HUES64 (cell line): ENCODE results near the gene HSPG2.
"Not testable (repeated sequence)": the region's sequence is repeated elsewhere in the genome, so short reads cannot be mapped to it uniquely, and the experiment has no call there.

Experiments
- H3K27ac ChIP-seq: 2 replicates; pipeline ENCODE4 v1.7.0; 2013; ENCODE audit warnings: low read depth, low read length, inconsistent platforms
- H3K27me3 ChIP-seq: 2 replicates; pipeline ENCODE4 v1.6.1; 2013; ENCODE audit warnings: mild to moderate bottlenecking, low read length; ENCODE audit not compliant: insufficient read depth
- H3K36me3 ChIP-seq: 2 replicates; pipeline ENCODE4 v1.6.1; 2013; ENCODE audit warnings: mild to moderate bottlenecking, low read length; ENCODE audit not compliant: insufficient read depth
- H3K4me1 ChIP-seq: 2 replicates; pipeline ENCODE4 v1.6.1; 2013; ENCODE audit warnings: mild to moderate bottlenecking, low read length, moderate library complexity; ENCODE audit not compliant: insufficient read depth
- H3K4me3 ChIP-seq: 2 replicates; pipeline ENCODE4 v1.5.1; 2013; ENCODE audit warnings: mild to moderate bottlenecking, low read length, moderate library complexity
- H3K9ac ChIP-seq: 2 replicates; pipeline ENCODE4 v1.6.1; 2013; ENCODE audit warnings: mild to moderate bottlenecking, low read depth, low read length
- H3K9me3 ChIP-seq: 2 replicates; pipeline ENCODE4 v1.6.1; 2013; ENCODE audit warnings: low read depth, low read length; ENCODE audit not compliant: insufficient read depth
- WGBS: fragments of 150-250, 120-280 bp; methylation state at CpG from one replicate; pipeline ENCODE4 v1.1.7; 2013; ENCODE audit warnings: missing lambda C conversion rate; 5-methylcytosine and 5-hydroxymethylcytosine counted together

Gene HSPG2

DNA sequence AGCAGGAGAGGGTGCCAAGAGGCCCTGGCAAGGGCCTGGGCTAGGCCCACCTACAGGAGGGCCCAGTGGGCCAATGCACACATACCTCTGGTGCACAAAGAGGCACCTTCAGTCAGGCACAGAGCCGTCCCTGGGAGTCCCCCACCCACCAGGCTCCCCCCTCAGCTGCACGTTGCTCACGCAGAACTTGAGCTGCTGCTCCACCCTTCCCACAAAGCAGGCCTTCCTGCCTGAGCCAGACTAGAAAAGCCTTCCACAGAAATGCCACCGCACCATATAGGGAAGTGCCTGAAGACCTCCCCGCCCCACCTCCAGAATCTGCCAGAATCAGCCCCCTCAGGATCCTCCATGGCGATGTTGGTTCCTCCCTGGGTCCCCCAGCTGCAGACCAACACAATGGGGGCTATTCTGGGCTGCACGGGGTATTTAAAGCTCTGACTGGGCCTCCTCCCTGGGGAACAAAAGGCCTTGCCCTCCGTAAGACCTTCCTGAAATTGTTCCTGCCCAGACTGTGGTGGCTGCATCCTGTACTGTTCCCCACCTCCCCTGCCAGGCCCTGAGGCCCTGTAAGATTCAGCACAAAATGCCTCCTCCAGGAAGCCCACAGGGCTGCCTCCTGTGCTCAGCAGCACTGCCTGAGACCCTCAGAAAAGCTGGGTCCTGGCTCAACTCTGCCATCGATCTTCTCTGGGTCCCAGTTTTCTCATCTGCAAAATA, 27.2 kb downstream of the HSPG2 start:
- H3K4me1 ChIP-seq = peaks cover 38% of the 10 kb centered on the region
- peak overlapping the region; percentile 75 for H3K27ac ChIP-seq
- H3K9ac ChIP-seq = peak overlapping the region; percentile 41; the same call in 1 of the 2 replicates

DNA sequence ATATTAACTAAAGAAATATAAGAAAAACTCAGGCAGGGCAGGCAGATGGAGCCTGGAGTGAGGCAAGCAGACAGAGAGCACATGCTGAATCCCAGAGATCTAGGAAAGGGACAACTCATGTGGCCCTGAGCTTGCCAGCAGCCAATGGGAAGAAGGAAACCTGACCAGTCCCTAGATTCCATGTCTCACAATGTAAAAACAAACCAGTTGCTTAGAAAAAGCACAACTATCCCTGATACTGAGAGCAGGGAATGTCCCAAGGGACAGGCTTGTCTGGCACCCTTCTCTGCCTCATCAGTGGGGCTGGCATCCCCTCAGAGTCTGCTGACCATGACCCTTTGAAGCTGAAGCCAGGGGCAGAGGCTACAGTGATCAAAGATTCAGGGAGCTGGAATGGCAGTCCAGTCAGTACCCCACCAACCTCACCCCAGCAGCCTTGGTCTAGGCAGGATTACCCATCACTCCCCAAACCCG, 27.8 kb downstream of the HSPG2 start:
- Histone ChIP-seq H3K27me3 (no peaks in the 10 kb centered on the region), H3K9me3 (no peaks in the 10 kb centered on the region), H3K27ac (peak overlapping the region; percentile 75), H3K4me3 (no peak overlapping the region), H3K9ac (peak overlapping the region; percentile 41; the same call in 1 of the 2 replicates), H3K4me1 (peaks cover 38% of the 10 kb centered on the region), H3K36me3 (no peaks in the 10 kb centered on the region; the same call in 1 of the 2 replicates)
- 75% methylated on average over 1 of the region's 1 CpG for WGBS

More for the DNA sequence above, 27.2 kb downstream of the HSPG2 start:
- Histone ChIP-seq H3K4me3 (no peak overlapping the region), H3K36me3 (no peaks in the 10 kb centered on the region; the same call in 1 of the 2 replicates), H3K27me3 (no peaks in the 10 kb centered on the region), H3K9me3 (no peaks in the 10 kb centered on the region)
- WGBS = 45% methylated on average over 9 of the region's 9 CpGs

DNA sequence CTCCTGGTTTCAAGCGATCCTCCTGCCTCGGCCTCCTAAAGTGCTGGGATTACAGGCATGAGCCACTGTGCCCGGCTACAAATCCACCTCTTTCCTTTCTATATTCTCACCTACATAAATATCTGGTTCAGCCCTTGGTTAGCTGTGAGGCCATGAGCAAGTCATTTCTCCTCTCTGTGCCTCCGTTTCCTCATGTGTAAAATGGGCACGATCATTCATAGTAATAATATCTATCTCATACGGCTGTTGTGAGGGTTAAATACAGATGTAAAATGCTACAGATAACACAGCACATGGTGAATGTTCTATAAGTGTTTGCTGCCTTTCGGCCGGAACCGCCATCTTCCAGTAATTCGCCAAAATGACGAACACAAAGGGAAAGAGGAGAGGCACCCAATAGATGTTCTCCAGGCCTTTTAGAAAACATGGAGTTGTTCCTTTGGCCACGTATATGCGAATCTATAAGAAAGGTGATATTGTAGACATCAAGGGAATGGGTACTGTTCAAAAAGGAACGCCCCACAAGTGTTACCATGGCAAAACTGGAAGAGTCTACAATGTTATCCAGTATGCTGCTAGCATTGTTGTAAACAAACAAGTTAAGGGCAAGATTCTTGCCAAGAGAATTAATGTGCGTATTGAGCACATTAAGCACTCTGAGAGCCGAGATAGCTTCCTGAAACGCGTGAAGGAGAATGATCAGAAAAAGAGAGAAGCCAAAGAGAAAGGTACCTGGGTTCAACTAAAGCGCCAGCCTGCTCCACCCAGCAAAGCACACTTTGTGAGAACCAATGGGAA, 29.2 kb downstream of the HSPG2 start:
- not testable (repeated sequence) for H3K4me3 ChIP-seq, H3K27me3 ChIP-seq, H3K9me3 ChIP-seq, H3K27ac ChIP-seq, H3K9ac ChIP-seq, H3K36me3 ChIP-seq
- WGBS = 95% methylated on average over 19 of the region's 19 CpGs
- H3K4me1 ChIP-seq = peaks cover 25% of the 10 kb centered on the region

DNA sequence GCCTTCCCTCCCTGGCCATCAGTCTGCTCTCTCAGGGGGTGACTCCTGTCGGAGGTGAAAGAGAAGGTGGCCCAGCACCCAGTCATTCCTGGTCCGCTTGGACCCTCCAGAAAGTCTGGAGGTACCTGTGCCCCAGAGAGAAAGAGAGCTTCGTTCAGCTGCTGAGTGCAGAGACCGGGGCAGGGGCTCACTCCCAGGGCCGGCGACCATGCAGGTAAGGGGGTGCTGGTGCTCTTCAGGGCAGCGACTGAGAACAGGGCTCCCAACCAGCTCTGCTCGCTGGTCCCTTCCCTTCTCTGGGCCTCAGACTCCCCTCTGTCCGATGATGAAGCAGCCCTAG, 30.1 kb downstream of the HSPG2 start:
- 94% methylated on average over 9 of the region's 9 CpGs for WGBS
- H3K27me3 ChIP-seq = no peaks in the 10 kb centered on the region
- no peak overlapping the region for H3K27ac ChIP-seq
- no peak overlapping the region for H3K4me3 ChIP-seq
- H3K4me1 ChIP-seq = peaks cover 29% of the 10 kb centered on the region
- H3K9me3 ChIP-seq = no peaks in the 10 kb centered on the region
- no peaks in the 10 kb centered on the region; the same call in 1 of the 2 replicates for H3K36me3 ChIP-seq
- no peak overlapping the region for H3K9ac ChIP-seq

DNA sequence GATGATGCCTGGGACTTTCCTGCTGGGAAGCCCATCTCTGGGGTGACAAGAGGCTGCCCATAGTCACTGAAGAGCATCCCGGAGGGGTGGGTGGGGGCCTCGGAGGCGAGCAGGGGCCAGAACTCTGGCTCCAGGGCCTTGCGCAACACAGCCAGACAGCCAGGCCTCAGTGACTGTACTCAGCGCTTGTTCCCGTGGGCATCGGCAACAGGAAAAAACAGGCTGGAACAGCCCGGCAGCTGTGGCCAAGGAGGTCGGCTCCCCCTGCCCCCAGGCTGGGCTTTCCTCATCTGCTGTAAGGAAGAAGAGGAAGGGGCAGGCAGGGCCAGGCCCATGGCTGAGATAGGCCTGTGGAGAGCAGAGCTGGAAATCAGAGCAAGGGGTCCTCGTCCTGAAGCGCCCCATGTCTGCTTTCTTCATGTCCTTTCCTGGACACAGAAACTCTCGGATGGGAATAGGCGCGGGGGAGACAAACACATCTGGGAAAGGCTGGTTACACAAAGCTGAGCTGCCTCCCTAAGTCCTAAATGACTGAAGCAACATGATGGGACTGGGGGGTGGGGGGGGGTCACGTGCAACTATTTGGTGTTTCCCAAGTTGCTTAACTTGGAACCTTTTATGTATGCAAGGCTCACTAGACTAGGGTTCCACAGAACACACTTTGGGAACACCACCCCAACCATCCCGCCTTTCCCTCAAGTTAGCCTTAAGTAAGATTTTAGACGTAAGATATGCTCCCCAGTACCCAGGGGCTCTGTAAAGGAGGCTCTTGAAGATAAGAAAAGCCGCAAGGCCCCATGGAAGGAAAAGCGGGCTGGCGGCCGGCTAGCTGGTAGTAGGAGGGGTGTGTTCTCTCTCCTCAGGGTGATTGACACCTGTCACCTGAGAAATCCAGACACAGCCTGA, 30.7 kb downstream of the HSPG2 start:
- Histone ChIP-seq H3K9me3 (no peaks in the 10 kb centered on the region), H3K4me1 (peaks cover 32% of the 10 kb centered on the region), H3K9ac (no peak overlapping the region)

DNA sequence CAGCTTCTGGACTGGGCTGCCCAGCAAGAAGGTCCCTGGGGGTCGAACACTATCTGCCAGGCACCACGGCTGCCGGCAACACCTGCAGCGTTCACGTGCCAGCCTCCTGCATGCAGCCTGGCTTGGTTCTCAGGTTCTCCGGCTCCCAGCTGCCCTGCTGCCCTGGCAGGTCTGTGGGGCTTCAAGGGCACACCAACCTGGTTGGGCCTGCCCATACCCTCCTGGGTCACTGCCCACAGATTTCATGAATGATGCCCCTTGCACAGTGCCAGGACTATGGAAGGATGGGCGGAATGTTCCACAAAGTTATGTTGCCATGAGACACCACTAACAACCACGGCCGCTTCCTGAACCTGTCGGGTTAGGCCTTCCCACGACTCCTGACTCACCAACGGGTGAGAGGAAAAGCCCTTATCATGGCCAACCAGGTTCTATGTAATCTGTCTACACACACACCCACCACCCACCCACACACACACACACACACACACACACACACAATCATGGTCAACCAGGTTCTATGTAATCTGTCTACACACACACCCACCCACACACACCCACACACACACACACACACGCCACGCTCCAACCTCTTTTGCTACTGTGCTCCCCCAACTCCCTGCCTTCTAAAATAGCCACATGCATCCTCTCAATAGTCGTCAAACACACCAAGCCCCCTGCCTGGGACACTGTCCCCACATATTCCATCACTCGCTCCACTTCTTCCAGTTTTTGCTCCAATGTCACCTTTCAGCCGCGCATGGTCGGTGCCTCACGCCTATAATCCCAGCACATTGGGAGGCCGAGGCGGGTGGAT, 32.2 kb downstream of the HSPG2 start:
- Histone ChIP-seq H3K9me3 (no peaks in the 10 kb centered on the region), H3K27ac (no peak overlapping the region), H3K4me1 (peaks cover 20% of the 10 kb centered on the region), H3K9ac (no peak overlapping the region), H3K27me3 (no peaks in the 10 kb centered on the region), H3K36me3 (no peaks in the 10 kb centered on the region; the same call in 1 of the 2 replicates), H3K4me3 (no peak overlapping the region)
- 95% methylated on average over 22 of the region's 22 CpGs for WGBS

More for the DNA sequence above, 30.7 kb downstream of the HSPG2 start:
- Histone ChIP-seq H3K36me3 (no peaks in the 10 kb centered on the region; the same call in 1 of the 2 replicates), H3K27me3 (no peaks in the 10 kb centered on the region), H3K27ac (no peak overlapping the region), H3K4me3 (no peak overlapping the region)
- WGBS = 93% methylated on average over 21 of the region's 21 CpGs

DNA sequence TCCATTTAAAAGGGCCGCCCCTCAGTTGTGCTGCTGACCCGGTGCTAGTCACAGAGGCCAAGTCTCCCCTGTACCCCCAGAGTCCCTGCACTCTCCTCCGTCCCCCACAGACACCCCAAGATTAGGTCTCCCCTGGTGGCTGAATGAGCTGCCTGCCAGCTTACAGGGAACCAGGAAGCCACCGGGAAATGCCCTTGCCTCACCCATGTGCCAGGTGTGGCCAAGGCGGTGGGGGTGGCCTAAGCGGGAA, 32.7 kb downstream of the HSPG2 start:
- 94% methylated on average over 6 of the region's 6 CpGs for WGBS
- Histone ChIP-seq H3K36me3 (no peaks in the 10 kb centered on the region; the same call in 1 of the 2 replicates), H3K4me1 (peaks cover 15% of the 10 kb centered on the region), H3K27me3 (no peaks in the 10 kb centered on the region), H3K4me3 (no peak overlapping the region), H3K9me3 (no peaks in the 10 kb centered on the region), H3K27ac (no peak overlapping the region), H3K9ac (no peak overlapping the region)

DNA sequence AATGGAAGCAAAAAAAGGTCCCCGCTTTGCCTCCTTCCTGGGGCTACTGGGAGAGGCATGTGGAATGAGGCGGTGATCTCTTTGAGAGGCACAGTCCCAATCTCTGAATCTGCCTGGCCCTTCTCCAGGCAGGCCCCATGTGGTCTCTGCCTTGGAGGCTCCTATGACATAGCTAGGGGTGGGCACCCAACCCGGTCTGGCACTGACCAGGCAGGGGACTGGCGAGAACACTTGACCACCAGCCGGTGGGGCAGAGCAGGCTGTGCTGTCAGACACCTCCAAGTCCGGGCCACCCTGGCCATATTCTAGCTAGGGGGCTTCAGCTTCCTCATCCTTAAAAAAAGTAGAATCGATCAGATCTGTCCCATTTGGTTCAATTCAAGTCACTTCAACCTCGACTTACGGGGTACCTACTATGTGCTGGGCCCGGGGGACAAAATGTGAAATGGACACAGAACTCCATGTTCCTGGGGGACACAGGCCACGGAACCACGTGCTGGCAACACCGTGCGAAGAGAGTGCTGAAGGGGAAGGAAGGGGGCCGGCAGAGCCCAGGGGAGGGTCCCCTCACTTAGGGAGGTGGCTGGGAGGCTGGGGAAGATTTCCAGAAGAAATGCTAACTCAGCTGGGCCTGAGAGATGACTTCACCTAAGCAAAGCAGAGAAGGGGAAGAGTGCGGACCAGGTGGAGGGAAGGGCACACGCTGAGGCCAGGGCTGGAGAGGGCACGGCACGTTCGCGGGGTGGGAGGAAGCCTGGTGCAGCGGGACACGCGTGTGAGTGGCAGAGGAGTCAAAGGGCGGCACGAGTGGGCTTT, 33.3 kb downstream of the HSPG2 start:
- H3K36me3 ChIP-seq = no peaks in the 10 kb centered on the region; the same call in 1 of the 2 replicates
- no peak overlapping the region for H3K9ac ChIP-seq
- WGBS = 92% methylated on average over 26 of the region's 26 CpGs

DNA sequence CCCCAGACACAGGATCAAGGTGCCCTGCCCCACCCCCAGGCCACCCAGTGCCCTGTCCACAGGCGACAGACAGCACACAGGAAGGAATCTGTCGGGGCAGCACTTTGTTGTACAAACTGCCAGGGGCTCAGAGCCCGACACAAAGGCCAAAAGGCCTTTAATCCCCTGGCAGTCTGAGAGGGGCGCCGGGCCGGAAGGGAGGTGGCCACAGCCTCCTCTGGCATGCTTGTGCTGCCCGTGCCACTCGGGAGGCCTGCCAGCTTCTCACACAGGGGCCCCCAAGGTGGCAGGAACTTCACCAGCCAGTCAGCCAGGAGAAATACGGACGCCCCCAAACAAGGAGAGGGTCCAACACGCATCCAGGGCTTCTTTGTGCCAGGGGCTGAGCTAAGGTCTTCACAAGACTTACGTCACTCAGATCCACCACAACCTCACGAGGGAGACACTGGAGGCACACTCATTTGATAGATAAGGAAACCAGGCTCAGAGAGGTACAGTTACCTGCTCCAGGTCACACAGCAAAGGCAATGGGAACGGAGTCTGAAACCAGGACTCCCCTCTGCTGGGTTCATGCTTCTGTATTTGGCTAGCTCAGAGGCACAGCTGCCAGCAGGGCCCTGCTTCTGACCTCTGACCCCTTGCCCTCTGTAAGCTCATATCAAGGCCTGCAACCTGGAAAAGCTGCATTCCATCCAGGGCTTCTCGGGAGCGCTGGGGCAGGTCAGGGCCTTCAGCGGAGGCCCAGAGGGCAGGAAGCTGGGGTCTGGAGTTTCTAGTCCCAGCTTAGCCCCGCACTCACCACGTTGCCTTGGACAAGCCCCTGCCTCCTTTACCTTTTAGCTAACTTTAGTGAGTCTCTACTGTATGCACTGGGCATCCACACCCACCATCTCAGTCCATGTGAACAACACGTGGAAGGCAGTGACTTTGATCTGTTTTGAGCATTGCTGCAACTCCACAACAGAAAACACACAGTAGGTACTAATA, 34.8 kb downstream of the HSPG2 start:
- Histone ChIP-seq H3K36me3 (peaks cover 4% of the 10 kb centered on the region; the same call in 1 of the 2 replicates), H3K27me3 (no peaks in the 10 kb centered on the region), H3K4me1 (peaks cover 13% of the 10 kb centered on the region; the same call in 1 of the 2 replicates), H3K9ac (peak overlapping the region; percentile 35; the same call in 1 of the 2 replicates), H3K9me3 (no peaks in the 10 kb centered on the region), H3K4me3 (no peak overlapping the region), H3K27ac (peak overlapping the region; percentile 25; the same call in 1 of the 2 replicates)
- WGBS = 91% methylated on average over 20 of the region's 20 CpGs

More for the DNA sequence above, 33.3 kb downstream of the HSPG2 start:
- no peaks in the 10 kb centered on the region for H3K27me3 ChIP-seq
- H3K4me3 ChIP-seq = no peak overlapping the region
- H3K9me3 ChIP-seq = no peaks in the 10 kb centered on the region
- no peak overlapping the region for H3K27ac ChIP-seq
- peaks cover 11% of the 10 kb centered on the region; the same call in 1 of the 2 replicates for H3K4me1 ChIP-seq
